Ovary (tissue), 3 donors: ENCODE measurements around the gene RUFY4.

Experiments
- EP300 ChIP-seq: sonication (generic); formaldehyde crosslinking; IDR thresholded peaks from one replicate; pipeline ENCODE4 v1.6.1; 2017; ENCODE audit warnings: antibody characterized with exemption
- POLR2A ChIP-seq: fragments of 450-650 bp; IDR thresholded peaks from one replicate; pipeline ENCODE4 v1.6.1; 2017; ENCODE audit warnings: antibody characterized with exemption, mild to moderate bottlenecking, moderate library complexity
- TF ChIP-seq, protein P1 (sequence below), 3 donors: fragments of 450-650 bp in 2 of 3; fragments of 200-600 bp in 1 of 3; IDR thresholded peaks; one replicate each; pipeline versions ENCODE4 v1.5.1 to v1.8.0; 2016 to 2022; ENCODE audit warnings: antibody characterized with exemption in 3 of 3, mild to moderate bottlenecking in 1 of 3
- donor health status: DM: no; HTN: no; CAD: no.

DNA sequence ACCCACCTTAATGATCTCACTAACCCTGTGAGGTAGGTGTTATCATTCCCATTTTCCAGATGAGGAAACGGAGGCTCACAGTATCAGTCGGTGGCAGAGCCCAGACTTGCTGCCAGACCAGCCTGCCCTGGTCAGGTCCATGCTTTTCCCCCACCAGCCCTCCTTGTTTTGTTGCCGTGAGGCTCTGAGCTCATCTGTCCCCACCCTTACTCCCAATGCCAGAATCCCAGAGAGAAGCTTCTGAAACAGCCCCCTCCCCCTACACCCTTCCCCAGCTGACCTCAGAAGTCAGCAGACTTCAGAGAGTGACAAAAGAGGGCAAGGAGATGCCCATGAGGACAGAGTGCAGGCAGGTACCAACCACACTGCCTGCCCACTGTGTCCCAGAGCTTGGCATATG lies 45.4 kb upstream of the RUFY4 start:
- TF ChIP-seq, protein P1, sequence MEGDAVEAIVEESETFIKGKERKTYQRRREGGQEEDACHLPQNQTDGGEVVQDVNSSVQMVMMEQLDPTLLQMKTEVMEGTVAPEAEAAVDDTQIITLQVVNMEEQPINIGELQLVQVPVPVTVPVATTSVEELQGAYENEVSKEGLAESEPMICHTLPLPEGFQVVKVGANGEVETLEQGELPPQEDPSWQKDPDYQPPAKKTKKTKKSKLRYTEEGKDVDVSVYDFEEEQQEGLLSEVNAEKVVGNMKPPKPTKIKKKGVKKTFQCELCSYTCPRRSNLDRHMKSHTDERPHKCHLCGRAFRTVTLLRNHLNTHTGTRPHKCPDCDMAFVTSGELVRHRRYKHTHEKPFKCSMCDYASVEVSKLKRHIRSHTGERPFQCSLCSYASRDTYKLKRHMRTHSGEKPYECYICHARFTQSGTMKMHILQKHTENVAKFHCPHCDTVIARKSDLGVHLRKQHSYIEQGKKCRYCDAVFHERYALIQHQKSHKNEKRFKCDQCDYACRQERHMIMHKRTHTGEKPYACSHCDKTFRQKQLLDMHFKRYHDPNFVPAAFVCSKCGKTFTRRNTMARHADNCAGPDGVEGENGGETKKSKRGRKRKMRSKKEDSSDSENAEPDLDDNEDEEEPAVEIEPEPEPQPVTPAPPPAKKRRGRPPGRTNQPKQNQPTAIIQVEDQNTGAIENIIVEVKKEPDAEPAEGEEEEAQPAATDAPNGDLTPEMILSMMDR (IDR thresholded peaks at IDR 0.05), result no peak
- TF ChIP-seq POLR2A (no peak), EP300 (no peak)
